Lower leg skin (tissue), 3 donors: ENCODE data around the gene TMEM213.

Experiments used
- CTCF ChIP-seq, 3 donors: fragments of 450-650 bp; IDR thresholded peaks; one replicate each; pipeline ENCODE4 v1.5.1; 2016; ENCODE audit warnings: antibody characterized with exemption in 3 of 3, mild to moderate bottlenecking in 3 of 3, moderate library complexity in 2 of 3
- POLR2A ChIP-seq, 2 donors: fragments of 450-650 bp; IDR thresholded peaks; one replicate each; pipeline ENCODE4 v1.6.1; 2016 to 2017; ENCODE audit warnings: antibody characterized with exemption in 2 of 2, mild to moderate bottlenecking in 1 of 2, moderate library complexity in 1 of 2

GRCh38 chr7:138773176-138773575 is 24.6 kb upstream of the TMEM213 start:
- no peak for TF ChIP-seq POLR2A (IDR thresholded peaks at IDR 0.05)
- no peak for TF ChIP-seq CTCF (IDR thresholded peaks at IDR 0.05)
